ENCODE results near the gene SLC39A11. TPM values are rescaled to one million over a fixed set of nuclear protein-coding genes. Genes with fewer than 3 reads are reported as not detected.

Gene SLC39A11
- total RNA-seq, 1 donor from 2014 or later = 26.0 TPM

- no peak for TF ChIP-seq CTCF (IDR thresholded peaks at IDR 0.05; ENCODE audit: unreplicated experiment)
Measured at GRCh38 chr17:72613806-72614292, 478.6 kb downstream of the SLC39A11 start.

GRCh38 chr17:72613396-72613795 lies 479.1 kb downstream of the SLC39A11 start:
- Mint-ChIP-seq H3K4me3 (no peak overlapping the region), H3K27ac (peak overlapping the region; percentile 12), H3K9me3 (peaks cover 4% of the 10 kb centered on the region), H3K36me3 (no peaks in the 10 kb centered on the region), H3K4me1 (peaks cover 49% of the 10 kb centered on the region), H3K27me3 (ENCODE audit: low read depth) (peaks cover 3% of the 10 kb centered on the region)
- TF ChIP-seq CTCF (IDR thresholded peaks at IDR 0.05; ENCODE audit: unreplicated experiment) = no peak
- no peak for DNase-seq (ENCODE audit: low spot score in 2 of 2, unreplicated experiment in 2 of 2)

More at GRCh38 chr17:72613806-72614292, 478.6 kb downstream of the SLC39A11 start:
- Mint-ChIP-seq H3K27me3 (ENCODE audit: low read depth) (peaks cover 3% of the 10 kb centered on the region), H3K4me1 (peaks cover 53% of the 10 kb centered on the region), H3K27ac (no peak overlapping the region), H3K36me3 (no peaks in the 10 kb centered on the region), H3K4me3 (no peak overlapping the region), H3K9me3 (no peaks in the 10 kb centered on the region)
- no peak for DNase-seq (ENCODE audit: low spot score in 2 of 2, unreplicated experiment in 2 of 2)

- H3K36me3 Mint-ChIP-seq = peaks cover 7% of the 10 kb centered on the region
- TF ChIP-seq CTCF (IDR thresholded peaks at IDR 0.05; ENCODE audit: unreplicated experiment) = no peak
- H3K27ac Mint-ChIP-seq = no peak overlapping the region
- DNase-seq (ENCODE audit: low spot score in 2 of 2, unreplicated experiment in 2 of 2) = no peak
- no peak overlapping the region for H3K4me3 Mint-ChIP-seq
- H3K9me3 Mint-ChIP-seq = peaks cover 20% of the 10 kb centered on the region
- H3K4me1 Mint-ChIP-seq = peaks cover 27% of the 10 kb centered on the region
- H3K27me3 Mint-ChIP-seq (ENCODE audit: low read depth) = peaks cover 3% of the 10 kb centered on the region
Measured at GRCh38 chr17:72611172-72611571, 481.3 kb downstream of the SLC39A11 start.

- no peak for TF ChIP-seq CTCF (IDR thresholded peaks at IDR 0.05; ENCODE audit: unreplicated experiment)
- Mint-ChIP-seq H3K4me3 (no peak overlapping the region), H3K27ac (peak overlapping the region; percentile 49), H3K36me3 (peaks cover 7% of the 10 kb centered on the region), H3K4me1 (peaks cover 16% of the 10 kb centered on the region), H3K9me3 (peaks cover 20% of the 10 kb centered on the region), H3K27me3 (ENCODE audit: low read depth) (peaks cover 3% of the 10 kb centered on the region)
- no peak for DNase-seq (ENCODE audit: low spot score in 2 of 2, unreplicated experiment in 2 of 2)
Measured at GRCh38 chr17:72609501-72609900, 483.0 kb downstream of the SLC39A11 start.

- Mint-ChIP-seq H3K4me1 (peaks cover 7% of the 10 kb centered on the region), H3K27ac (no peak overlapping the region), H3K4me3 (no peak overlapping the region), H3K9me3 (peaks cover 20% of the 10 kb centered on the region), H3K36me3 (peaks cover 7% of the 10 kb centered on the region), H3K27me3 (ENCODE audit: low read depth) (peaks cover 3% of the 10 kb centered on the region)
- no peak for TF ChIP-seq CTCF (IDR thresholded peaks at IDR 0.05; ENCODE audit: unreplicated experiment)
- DNase-seq (ENCODE audit: low spot score in 2 of 2, unreplicated experiment in 2 of 2) = no peak
Measured at GRCh38 chr17:72608436-72608835, 484.1 kb downstream of the SLC39A11 start.

GRCh38 chr17:72606656-72607055 lies 485.8 kb downstream of the SLC39A11 start:
- Mint-ChIP-seq H3K27me3 (ENCODE audit: low read depth) (no peaks in the 10 kb centered on the region), H3K4me1 (peaks cover 14% of the 10 kb centered on the region), H3K36me3 (peaks cover 7% of the 10 kb centered on the region), H3K9me3 (peaks cover 20% of the 10 kb centered on the region), H3K27ac (no peak overlapping the region), H3K4me3 (no peak overlapping the region)
- no peak for DNase-seq (ENCODE audit: low spot score in 2 of 2, unreplicated experiment in 2 of 2)
- TF ChIP-seq CTCF (IDR thresholded peaks at IDR 0.05; ENCODE audit: unreplicated experiment) = no peak
